AG04450 (cell line): ENCODE data around the gene FOLR2. TPM values are rescaled to one million over a fixed set of nuclear protein-coding genes. Genes with fewer than 3 reads are reported as not detected.
"Not testable (repeated sequence)": the region's sequence is repeated elsewhere in the genome, so short reads cannot be mapped to it uniquely, and the experiment has no call there.

Experiments
- CTCF ChIA-PET: fragments of 300-600, 350-600 bp; formaldehyde crosslinking; extraction: SDS; loops from one replicate; lab custom pipeline; 2022; ENCODE audit warnings: antibody characterized with exemption, inconsistent platforms; lab: Charles Lee
- POLR2A ChIA-PET: fragments of 350-600 bp; formaldehyde crosslinking; extraction: SDS; loops from one replicate; lab custom pipeline; 2021; ENCODE audit warnings: antibody characterized with exemption, inconsistent platforms; lab: Yijun Ruan, JAX
- DNase-seq: peaks from one replicate; pipeline ENCODE4 v3.0.0-alpha.2; 2011; ENCODE audit warnings: low read depth, low spot score
- H3K27ac ChIP-seq: one replicate; pipeline ENCODE4 v1.5.1; 2012; ENCODE audit warnings: low read depth, low read length, control low read depth
- H3K27me3 ChIP-seq: one replicate; pipeline ENCODE4 v1.6.0; 2012; ENCODE audit warnings: low read length; ENCODE audit not compliant: control insufficient read depth, insufficient read depth
- H3K4me3 ChIP-seq: 2 replicates; pipeline ENCODE4 v1.5.1; 2011; ENCODE audit warnings: mild to moderate bottlenecking, low read depth, low read length, control low read depth
- H3K9me3 ChIP-seq: 2 replicates; pipeline ENCODE4 v1.5.1; 2012; ENCODE audit warnings: low read length; ENCODE audit not compliant: control insufficient read depth, insufficient read depth
- polyA plus RNA-seq: library from polyadenylated mRNA; depleted of rRNA; stranded (reverse); fragments of >200 nt; gene quantifications from 2 replicates; pipeline ENCODE4 v1.2.3, GENCODE V29; 2011
- TF ChIP-seq, protein P1 (sequence below): IDR thresholded peaks from 2 replicates; pipeline ENCODE4 v1.5.1; 2011; ENCODE audit warnings: low read depth, low read length, control low read depth, inconsistent platforms

The FOLR2 gene
- polyA plus RNA-seq, 1 experiment = not detected

DNA sequence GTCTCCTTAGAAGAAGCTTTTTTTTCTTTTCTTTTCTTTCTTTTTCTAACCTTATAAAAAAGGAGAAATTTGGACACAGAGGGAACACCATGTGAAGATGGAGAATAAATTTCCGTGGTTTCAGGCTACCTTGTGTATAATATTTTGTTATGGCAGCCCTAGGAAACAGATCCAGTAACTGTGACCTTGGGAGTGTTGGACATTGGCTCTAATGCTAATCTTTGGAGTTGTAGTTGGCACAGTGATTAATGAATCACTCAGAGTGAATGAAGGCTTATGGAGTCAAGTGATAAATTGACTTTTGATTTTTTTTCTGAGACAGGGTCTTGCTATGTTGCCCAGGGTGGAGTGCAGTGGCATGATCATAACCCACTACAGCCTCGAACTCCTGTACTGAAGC is 42.9 kb downstream of the FOLR2 start:
- no peaks in the 10 kb centered on the region for H3K9me3 ChIP-seq
- ChIA-PET CTCF (no interaction called here), POLR2A (no interaction called here)
- TF ChIP-seq, protein P1, sequence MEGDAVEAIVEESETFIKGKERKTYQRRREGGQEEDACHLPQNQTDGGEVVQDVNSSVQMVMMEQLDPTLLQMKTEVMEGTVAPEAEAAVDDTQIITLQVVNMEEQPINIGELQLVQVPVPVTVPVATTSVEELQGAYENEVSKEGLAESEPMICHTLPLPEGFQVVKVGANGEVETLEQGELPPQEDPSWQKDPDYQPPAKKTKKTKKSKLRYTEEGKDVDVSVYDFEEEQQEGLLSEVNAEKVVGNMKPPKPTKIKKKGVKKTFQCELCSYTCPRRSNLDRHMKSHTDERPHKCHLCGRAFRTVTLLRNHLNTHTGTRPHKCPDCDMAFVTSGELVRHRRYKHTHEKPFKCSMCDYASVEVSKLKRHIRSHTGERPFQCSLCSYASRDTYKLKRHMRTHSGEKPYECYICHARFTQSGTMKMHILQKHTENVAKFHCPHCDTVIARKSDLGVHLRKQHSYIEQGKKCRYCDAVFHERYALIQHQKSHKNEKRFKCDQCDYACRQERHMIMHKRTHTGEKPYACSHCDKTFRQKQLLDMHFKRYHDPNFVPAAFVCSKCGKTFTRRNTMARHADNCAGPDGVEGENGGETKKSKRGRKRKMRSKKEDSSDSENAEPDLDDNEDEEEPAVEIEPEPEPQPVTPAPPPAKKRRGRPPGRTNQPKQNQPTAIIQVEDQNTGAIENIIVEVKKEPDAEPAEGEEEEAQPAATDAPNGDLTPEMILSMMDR = no peak
- H3K27me3 ChIP-seq = peaks cover 13% of the 10 kb centered on the region
- no peak overlapping the region for H3K4me3 ChIP-seq
- no peak for DNase-seq
- H3K27ac ChIP-seq = no peak overlapping the region

DNA sequence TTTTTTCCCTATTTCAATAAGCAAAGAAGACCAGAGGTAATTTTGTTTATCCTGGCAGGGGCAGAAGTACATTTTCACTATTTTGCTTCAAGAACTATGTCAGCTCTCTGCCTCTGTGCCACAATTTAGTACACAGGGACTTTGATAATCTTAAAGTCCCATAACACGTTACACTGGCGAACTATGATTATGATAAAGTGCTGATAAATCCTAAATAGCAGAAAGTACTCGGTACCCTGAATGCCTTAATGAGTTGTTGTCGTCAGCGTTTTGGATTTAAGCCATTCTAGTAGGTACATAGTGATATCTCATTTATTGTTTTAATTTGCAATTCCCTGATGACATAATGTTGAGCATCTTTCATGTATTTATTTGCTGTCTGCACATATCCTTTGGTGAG is 44.0 kb downstream of the FOLR2 start:
- no peak overlapping the region for H3K27ac ChIP-seq
- TF ChIP-seq, protein P1 = no peak

DNA sequence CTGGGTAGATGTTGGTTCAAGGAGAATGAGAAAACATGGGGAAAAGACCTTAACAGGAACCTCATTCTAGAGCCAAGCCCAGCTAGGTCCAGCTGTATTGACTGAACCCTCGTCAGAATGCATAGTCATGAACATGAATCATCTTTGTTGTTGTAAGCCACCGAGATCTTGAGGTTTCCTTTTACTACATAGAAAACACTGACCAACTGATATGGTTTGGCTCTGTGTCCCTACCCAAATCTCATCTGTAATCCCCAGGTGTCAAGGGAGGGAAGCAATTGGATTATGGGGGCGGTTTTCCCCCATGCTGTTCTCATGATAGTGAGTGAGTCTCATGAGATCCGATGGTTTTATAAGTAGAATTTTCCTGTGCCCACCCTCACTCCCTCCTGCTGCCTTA is 46.8 kb downstream of the FOLR2 start:
- Histone ChIP-seq H3K27me3 (peaks cover 3% of the 10 kb centered on the region), H3K9me3 (no peaks in the 10 kb centered on the region), H3K4me3 (no peak overlapping the region), H3K27ac (no peak overlapping the region)
- CTCF ChIA-PET = interaction anchor here (1.8 kb wide), 1 partner anchor 151 kb away, joined by 4 read pairs; no protein-coding TSS in a partner anchor
- TF ChIP-seq, protein P1 = no peak
- POLR2A ChIA-PET = no interaction called here
- DNase-seq = peak; percentile 20

More for the DNA sequence above, 44.0 kb downstream of the FOLR2 start:
- H3K9me3 ChIP-seq = no peaks in the 10 kb centered on the region
- CTCF ChIA-PET = no interaction called here
- no peak for DNase-seq
- no peak overlapping the region for H3K4me3 ChIP-seq
- POLR2A ChIA-PET = no interaction called here
- peaks cover 6% of the 10 kb centered on the region for H3K27me3 ChIP-seq

DNA sequence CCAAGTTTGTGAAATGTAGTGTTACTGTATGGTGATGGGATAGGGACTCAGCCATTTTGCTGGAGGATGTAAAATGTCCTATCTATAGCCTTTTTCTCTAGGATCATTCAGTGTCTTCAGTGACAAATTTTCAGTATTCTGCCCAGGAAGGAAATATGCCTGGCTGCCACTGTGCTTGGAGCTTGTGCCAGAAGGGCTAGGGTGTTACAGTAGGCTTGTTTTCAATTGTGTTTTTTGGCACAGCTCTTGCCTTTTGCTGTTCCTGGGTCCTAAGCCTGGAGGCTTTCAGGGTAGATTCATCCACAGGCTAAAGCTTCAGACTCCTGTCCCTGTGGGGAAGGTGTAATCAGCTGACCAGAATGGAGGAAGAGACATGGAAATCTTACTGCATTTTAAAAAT is 49.4 kb downstream of the FOLR2 start:
- no peak for DNase-seq

DNA sequence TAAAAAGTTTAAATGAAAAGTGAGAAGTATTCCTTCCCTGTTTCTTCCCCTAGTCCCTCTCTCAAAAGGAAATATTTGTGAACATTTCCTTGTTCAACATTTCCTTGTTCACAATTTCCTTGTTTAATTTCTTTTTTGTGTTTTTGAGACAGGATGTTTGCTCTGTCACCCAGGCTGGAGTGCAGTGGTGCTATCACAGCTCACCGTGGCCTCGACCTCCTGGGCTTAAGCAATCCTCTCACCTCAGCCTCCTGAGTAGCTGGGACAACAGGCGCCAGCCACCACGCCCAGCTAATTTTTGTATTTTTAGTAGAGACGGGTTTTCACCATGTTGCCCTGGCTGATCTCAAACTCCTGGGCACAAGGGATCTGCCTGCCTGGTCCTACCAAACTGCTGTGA is 50.4 kb downstream of the FOLR2 start:
- H3K4me3 ChIP-seq, H3K9me3 ChIP-seq, H3K27ac ChIP-seq, H3K27me3 ChIP-seq, POLR2A ChIA-PET, DNase-seq: not testable (repeated sequence)
- CTCF ChIA-PET = interaction anchor here (0.8 kb wide), 1 partner anchor 23 kb away, joined by 3 read pairs; no protein-coding TSS in a partner anchor

More for the DNA sequence above, 49.4 kb downstream of the FOLR2 start:
- TF ChIP-seq, protein P1 = no peak
- Histone ChIP-seq H3K9me3 (no peaks in the 10 kb centered on the region), H3K27ac (no peak overlapping the region), H3K27me3 (no peaks in the 10 kb centered on the region), H3K4me3 (no peak overlapping the region)
- POLR2A ChIA-PET = no interaction called here
- CTCF ChIA-PET = interaction anchor here (0.6 to 0.9 kb wide), 2 partner anchors 43 to 58 kb away, joined by 3 read pairs; no protein-coding TSS in a partner anchor
